Effector memory CD4-positive, alpha-beta T cell (primary cell): ENCODE data around the gene TANC2.

Source experiments
- DNase-seq, 3 donors: peaks; one replicate each; pipeline ENCODE4 v3.0.0-alpha.2; 2020
- H3K27ac ChIP-seq: 2 replicates; pipeline ENCODE4 v1.7.0; 2013; ENCODE audit warnings: mild to moderate bottlenecking, low read length, moderate library complexity; ENCODE audit not compliant: insufficient read depth, poor library complexity, severe bottlenecking
- H3K27me3 ChIP-seq: replicated peaks from 2 replicates; pipeline ENCODE4 v1.7.0; 2013; ENCODE audit warnings: mild to moderate bottlenecking, low read length; ENCODE audit not compliant: insufficient read depth, control insufficient read depth, poor library complexity, severe bottlenecking
- H3K36me3 ChIP-seq: 2 replicates; pipeline ENCODE4 v1.7.0; 2013; ENCODE audit warnings: mild to moderate bottlenecking, low read length, moderate library complexity; ENCODE audit not compliant: control insufficient read depth, insufficient read depth
- H3K4me1 ChIP-seq: 2 replicates; pipeline ENCODE4 v1.7.0; 2013; ENCODE audit warnings: low read length, mild to moderate bottlenecking; ENCODE audit not compliant: control insufficient read depth, insufficient read depth, poor library complexity, severe bottlenecking
- H3K4me3 ChIP-seq: 2 replicates; pipeline ENCODE4 v1.7.0; 2013; ENCODE audit warnings: low read length, low read depth, mild to moderate bottlenecking; ENCODE audit not compliant: insufficient read depth, poor library complexity, severe bottlenecking
- H3K9me3 ChIP-seq: 2 replicates; pipeline ENCODE4 v1.7.0; 2013; ENCODE audit warnings: mild to moderate bottlenecking, low read length, moderate library complexity; ENCODE audit not compliant: control insufficient read depth
- total RNA-seq, 3 donors: gene quantifications; one replicate each; lab custom pipeline; 2026; lab: John Stamatoyannopoulos, UW

Gene TANC2
- 33.0 to 53.0 (median 50.9) reads per million in 3 donors for total RNA-seq

- Histone ChIP-seq H3K4me1 (peaks cover 9% of the 10 kb centered on the region), H3K27ac (peak within 1 kb of the TSS; percentile 85), H3K4me3 (peak within 1 kb of the TSS; percentile 67), H3K27me3 (no peaks in the 10 kb centered on the region), H3K36me3 (no peaks in the 10 kb centered on the region), H3K9me3 (no peaks in the 10 kb centered on the region)
- DNase-seq, result peak; percentile 65 to 77 (median 73)
Observed at GRCh38 chr17:62965686-62966425, at the start of gene TANC2. Gene TANC2 (plus strand): TSS chr17:62966235. CDS start chr17:63009560, 43,325 bp downstream.

GRCh38 chr17:62916684-62917571, 49.1 kb upstream of the TANC2 start:
- Histone ChIP-seq H3K4me1 (no peaks in the 10 kb centered on the region), H3K27ac (no peak overlapping the region), H3K4me3 (no peak overlapping the region), H3K27me3 (no peaks in the 10 kb centered on the region), H3K36me3 (no peaks in the 10 kb centered on the region), H3K9me3 (no peaks in the 10 kb centered on the region)
- DNase-seq, result no peak

DNA sequence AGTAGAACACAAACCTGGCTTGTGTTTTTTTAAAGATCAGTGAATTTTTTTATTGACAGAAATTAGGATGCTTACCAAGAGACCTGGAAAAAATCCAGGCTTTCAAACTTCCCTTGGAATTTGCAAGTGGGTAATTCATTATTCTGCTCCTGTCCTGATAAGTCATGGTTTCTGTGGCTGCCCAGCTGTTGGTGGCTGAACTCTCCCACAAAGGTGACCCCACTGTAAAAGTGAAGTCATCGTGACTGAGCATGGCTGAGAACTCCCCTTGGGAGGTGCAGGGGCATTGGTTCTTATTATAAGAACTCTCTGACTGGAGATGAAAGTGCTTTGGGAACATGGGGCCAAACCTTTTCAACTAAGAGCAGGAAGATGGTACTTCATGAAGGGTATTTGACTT, 46.6 kb upstream of the TANC2 start:
- no peaks in the 10 kb centered on the region for H3K36me3 ChIP-seq
- no peaks in the 10 kb centered on the region for H3K4me1 ChIP-seq
- H3K9me3 ChIP-seq, result no peaks in the 10 kb centered on the region
- DNase-seq, result no peak
- no peaks in the 10 kb centered on the region for H3K27me3 ChIP-seq
- H3K27ac ChIP-seq, result no peak overlapping the region
- H3K4me3 ChIP-seq, result no peak overlapping the region

DNA sequence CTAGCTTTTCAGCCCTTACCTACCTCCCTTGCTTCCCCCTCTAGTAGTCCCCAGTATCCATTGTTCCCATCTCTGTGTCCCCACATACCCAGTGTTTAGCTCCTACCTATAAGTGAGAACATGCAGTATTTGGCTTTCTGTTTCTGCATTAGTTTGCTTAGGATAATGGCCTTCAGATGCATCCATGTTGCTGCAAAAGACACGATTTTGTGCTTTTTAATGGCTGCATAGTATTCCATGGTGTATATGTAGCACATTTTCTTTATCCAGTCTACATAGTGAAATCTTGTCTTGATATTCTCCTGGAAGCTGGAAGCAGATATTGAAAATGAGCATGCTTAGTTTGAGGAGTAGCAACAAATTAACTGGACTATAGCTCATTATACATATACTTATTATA, 45.7 kb upstream of the TANC2 start:
- Histone ChIP-seq H3K36me3 (no peaks in the 10 kb centered on the region), H3K4me1 (no peaks in the 10 kb centered on the region), H3K27me3 (no peaks in the 10 kb centered on the region), H3K9me3 (no peaks in the 10 kb centered on the region), H3K27ac (no peak overlapping the region), H3K4me3 (no peak overlapping the region)
- no peak for DNase-seq

GRCh38 chr17:62921817-62922216, 44.2 kb upstream of the TANC2 start:
- Histone ChIP-seq H3K9me3 (no peaks in the 10 kb centered on the region), H3K4me3 (no peak overlapping the region), H3K4me1 (no peaks in the 10 kb centered on the region), H3K27me3 (no peaks in the 10 kb centered on the region), H3K36me3 (no peaks in the 10 kb centered on the region), H3K27ac (no peak overlapping the region)
- no peak for DNase-seq

GRCh38 chr17:62923258-62924150, 42.5 kb upstream of the TANC2 start:
- no peak overlapping the region for H3K4me3 ChIP-seq
- no peaks in the 10 kb centered on the region for H3K9me3 ChIP-seq

GRCh38 chr17:62925267-62925836, 40.7 kb upstream of the TANC2 start:
- no peak overlapping the region for H3K4me3 ChIP-seq
- H3K9me3 ChIP-seq, result no peaks in the 10 kb centered on the region
- no peaks in the 10 kb centered on the region for H3K4me1 ChIP-seq
- no peaks in the 10 kb centered on the region for H3K36me3 ChIP-seq
- no peak for DNase-seq
- H3K27me3 ChIP-seq, result no peaks in the 10 kb centered on the region
- no peak overlapping the region for H3K27ac ChIP-seq

More at GRCh38 chr17:62923258-62924150, 42.5 kb upstream of the TANC2 start:
- H3K4me1 ChIP-seq, result no peaks in the 10 kb centered on the region
- H3K36me3 ChIP-seq, result no peaks in the 10 kb centered on the region
- no peaks in the 10 kb centered on the region for H3K27me3 ChIP-seq
- H3K27ac ChIP-seq, result no peak overlapping the region
- DNase-seq, result no peak

DNA sequence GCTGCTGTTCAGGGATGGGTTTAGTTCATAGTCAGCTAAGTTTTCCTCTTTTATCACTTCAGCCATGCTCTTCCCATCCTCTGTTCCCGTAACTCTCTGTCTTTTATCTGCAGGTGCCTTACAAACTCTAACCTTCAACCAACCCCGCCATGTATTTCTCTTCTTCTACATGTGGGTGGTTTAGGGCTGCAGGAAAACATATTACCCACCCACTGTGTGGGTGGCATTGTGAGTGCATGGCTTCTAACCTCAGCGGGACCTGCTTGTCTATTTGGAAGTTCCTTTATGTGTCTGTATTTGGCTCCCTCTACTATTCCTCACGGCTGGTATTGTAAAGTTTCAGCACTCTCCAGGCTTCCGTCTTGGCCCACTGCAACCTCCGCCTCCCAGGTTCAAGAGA, 39.0 kb upstream of the TANC2 start:
- no peaks in the 10 kb centered on the region for H3K36me3 ChIP-seq
- no peak overlapping the region for H3K4me3 ChIP-seq
- H3K27me3 ChIP-seq, result no peaks in the 10 kb centered on the region
- DNase-seq, result no peak
- H3K4me1 ChIP-seq, result no peaks in the 10 kb centered on the region
- no peaks in the 10 kb centered on the region for H3K9me3 ChIP-seq
- no peak overlapping the region for H3K27ac ChIP-seq

DNA sequence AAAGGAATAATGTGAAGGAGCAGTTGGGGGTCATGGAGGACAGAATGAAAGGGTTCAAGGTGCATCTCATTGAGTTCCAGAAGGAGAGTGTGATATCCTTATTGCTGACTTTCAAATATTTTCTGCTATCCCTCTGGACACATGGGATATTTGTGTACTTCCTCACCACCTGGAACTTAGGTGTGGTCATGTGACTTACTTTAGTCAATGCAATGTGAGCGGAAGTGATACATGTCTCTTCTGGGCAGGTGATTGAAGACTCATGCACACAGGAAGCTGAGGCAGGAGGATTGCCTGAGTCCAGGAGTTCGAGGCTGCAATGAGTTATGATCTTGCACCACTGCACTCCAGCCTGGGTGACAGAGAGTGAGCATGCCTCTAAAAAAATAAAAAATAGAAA, 36.7 kb upstream of the TANC2 start:
- DNase-seq, result no peak
- H3K27ac ChIP-seq, result no peak overlapping the region
- no peaks in the 10 kb centered on the region for H3K27me3 ChIP-seq
- H3K36me3 ChIP-seq, result no peaks in the 10 kb centered on the region
- H3K9me3 ChIP-seq, result no peaks in the 10 kb centered on the region
- no peaks in the 10 kb centered on the region for H3K4me1 ChIP-seq
- H3K4me3 ChIP-seq, result no peak overlapping the region
